ENCODE measurements around the gene FALEC. TPM values are rescaled to one million over a fixed set of nuclear protein-coding genes. Genes with fewer than 3 reads are reported as not detected.
A peak's percentile ranks its signal among the peaks of the same experiment; 100 is the strongest.

FALEC gene
- total RNA-seq, 1 donor from 2014 or later = not detected

DNA sequence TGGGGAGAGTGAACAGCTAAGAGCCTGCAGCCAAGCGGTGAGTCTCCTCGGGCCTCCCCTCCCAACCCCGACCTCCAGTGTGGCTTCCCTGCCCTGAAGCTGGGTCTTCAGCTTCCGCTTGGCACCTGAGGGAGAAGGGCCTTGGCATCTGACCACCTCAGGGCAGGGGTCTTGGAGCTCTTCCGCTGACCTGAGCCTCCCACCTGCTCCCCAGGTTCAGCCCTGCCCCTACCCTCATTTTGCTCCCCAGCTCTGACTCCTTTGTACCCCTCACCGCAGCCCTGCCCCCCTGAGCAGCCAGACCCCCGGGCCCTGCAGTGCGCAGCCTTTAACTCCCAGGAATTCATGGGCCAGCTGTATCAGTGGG lies 38.5 kb downstream of the FALEC start:
- no peaks in the 10 kb centered on the region for H3K27me3 ChIP-seq
- intact Hi-C loops (cut with DNase I) = loop anchor here (5.0 kb wide), 1 partner anchor 37 kb away; the partner anchor contains the start of gene FALEC
- DNase-seq (ENCODE audit: extremely low spot score in 2 of 2) = no peak
- no peaks in the 10 kb centered on the region for H3K9me3 ChIP-seq
- H3K4me3 ChIP-seq = no peak overlapping the region
- peaks cover 61% of the 10 kb centered on the region for H3K4me1 ChIP-seq
- peak overlapping the region; percentile 94 for H3K27ac ChIP-seq
- TF ChIP-seq, protein P1, sequence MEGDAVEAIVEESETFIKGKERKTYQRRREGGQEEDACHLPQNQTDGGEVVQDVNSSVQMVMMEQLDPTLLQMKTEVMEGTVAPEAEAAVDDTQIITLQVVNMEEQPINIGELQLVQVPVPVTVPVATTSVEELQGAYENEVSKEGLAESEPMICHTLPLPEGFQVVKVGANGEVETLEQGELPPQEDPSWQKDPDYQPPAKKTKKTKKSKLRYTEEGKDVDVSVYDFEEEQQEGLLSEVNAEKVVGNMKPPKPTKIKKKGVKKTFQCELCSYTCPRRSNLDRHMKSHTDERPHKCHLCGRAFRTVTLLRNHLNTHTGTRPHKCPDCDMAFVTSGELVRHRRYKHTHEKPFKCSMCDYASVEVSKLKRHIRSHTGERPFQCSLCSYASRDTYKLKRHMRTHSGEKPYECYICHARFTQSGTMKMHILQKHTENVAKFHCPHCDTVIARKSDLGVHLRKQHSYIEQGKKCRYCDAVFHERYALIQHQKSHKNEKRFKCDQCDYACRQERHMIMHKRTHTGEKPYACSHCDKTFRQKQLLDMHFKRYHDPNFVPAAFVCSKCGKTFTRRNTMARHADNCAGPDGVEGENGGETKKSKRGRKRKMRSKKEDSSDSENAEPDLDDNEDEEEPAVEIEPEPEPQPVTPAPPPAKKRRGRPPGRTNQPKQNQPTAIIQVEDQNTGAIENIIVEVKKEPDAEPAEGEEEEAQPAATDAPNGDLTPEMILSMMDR (IDR thresholded peaks at IDR 0.05) = no peak
- TF ChIP-seq POLR2AphosphoS5 (IDR thresholded peaks at IDR 0.05; ENCODE audit: insufficient read depth in 1 of 2, low read depth in 1 of 2) (no peak), POLR2A (IDR thresholded peaks at IDR 0.05) (no peak)
- peaks cover 0 to 13% of the 10 kb centered on the region in 2 donors for H3K36me3 ChIP-seq

DNA sequence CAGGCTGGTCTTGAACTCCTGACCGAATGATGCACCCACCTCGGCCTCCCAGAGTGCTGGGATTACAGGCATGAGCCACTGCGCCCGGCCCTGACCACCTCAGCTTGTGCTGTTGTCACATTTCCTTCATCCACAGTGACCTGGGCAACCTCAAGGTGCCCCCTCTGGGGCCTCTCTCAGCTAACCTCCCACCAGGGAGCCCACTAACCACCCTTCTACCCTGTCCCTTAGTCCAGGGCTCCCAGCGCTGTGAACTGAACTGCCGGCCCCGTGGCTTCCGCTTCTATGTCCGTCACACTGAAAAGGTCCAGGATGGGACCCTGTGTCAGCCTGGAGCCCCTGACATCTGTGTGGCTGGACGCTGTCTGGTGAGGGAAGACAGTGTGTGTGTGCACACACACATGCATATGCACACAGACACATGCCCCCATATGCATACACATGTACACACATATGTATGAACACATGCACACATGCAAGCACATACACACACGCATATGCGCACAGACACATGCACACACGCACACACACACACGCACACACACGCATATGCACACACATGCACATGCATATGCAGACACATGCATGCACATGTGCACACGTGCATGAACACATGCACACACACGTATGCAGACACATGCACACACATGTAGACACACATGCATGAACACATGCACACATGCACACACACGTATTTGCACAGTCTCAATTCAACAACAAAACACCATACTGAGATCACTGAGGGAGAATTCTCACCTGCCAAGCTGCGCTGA lies 39.8 kb downstream of the FALEC start:
- no peaks in the 10 kb centered on the region for H3K27me3 ChIP-seq
- H3K27ac ChIP-seq = no peak overlapping the region
- intact Hi-C loops (cut with DNase I) = no loop called here
- DNase-seq (ENCODE audit: extremely low spot score in 2 of 2) = no peak
- H3K4me1 ChIP-seq = peaks cover 63% of the 10 kb centered on the region
- H3K9me3 ChIP-seq = no peaks in the 10 kb centered on the region
- H3K36me3 ChIP-seq = peaks cover 0 to 13% of the 10 kb centered on the region in 2 donors
- H3K4me3 ChIP-seq = no peak overlapping the region
- TF ChIP-seq, protein P1 (IDR thresholded peaks at IDR 0.05) = no peak
- no peak for TF ChIP-seq POLR2A (IDR thresholded peaks at IDR 0.05)
- no peak for TF ChIP-seq POLR2AphosphoS5 (IDR thresholded peaks at IDR 0.05; ENCODE audit: insufficient read depth in 1 of 2, low read depth in 1 of 2)

DNA sequence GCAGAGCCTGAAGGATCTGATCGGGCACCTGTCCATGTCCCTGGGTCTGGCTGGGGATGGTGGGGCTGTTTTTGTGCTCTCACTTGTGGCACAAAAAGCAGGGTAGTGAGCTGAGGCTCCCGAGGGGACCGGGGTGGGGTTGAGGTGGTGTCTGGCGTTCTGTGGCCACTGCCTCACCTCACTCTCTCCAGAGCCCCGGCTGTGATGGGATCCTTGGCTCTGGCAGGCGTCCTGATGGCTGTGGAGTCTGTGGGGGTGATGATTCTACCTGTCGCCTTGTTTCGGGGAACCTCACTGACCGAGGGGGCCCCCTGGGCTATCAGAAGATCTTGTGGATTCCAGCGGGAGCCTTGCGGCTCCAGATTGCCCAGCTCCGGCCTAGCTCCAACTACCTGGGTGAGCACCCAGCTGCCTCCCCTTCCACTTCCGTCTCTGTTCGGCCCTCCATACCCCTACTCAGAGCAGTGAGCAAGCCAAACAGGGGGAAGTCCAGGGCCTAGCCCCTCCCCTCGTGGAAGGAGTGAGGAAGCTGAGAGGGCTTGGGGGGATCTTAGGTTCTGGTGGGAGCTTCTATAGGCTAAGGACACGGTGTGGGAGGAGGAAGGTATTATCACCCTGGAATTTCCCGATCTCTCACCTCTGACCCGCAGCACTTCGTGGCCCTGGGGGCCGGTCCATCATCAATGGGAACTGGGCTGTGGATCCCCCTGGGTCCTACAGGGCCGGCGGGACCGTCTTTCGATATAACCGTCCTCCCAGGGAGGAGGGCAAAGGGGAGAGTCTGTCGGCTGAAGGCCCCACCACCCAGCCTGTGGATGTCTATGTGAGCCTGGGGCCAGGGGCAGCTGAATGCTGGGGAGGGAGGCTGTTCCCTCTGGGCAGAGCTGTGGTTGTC lies 40.7 kb downstream of the FALEC start:
- TF ChIP-seq, protein P1 (IDR thresholded peaks at IDR 0.05) = no peak
- TF ChIP-seq POLR2A (IDR thresholded peaks at IDR 0.05) = no peak
- no peak for TF ChIP-seq POLR2AphosphoS5 (IDR thresholded peaks at IDR 0.05; ENCODE audit: insufficient read depth in 1 of 2, low read depth in 1 of 2)
- intact Hi-C loops (cut with DNase I) = no loop called here
- peaks cover 0 to 13% of the 10 kb centered on the region in 2 donors for H3K36me3 ChIP-seq
- no peak overlapping the region for H3K4me3 ChIP-seq
- no peaks in the 10 kb centered on the region for H3K27me3 ChIP-seq
- H3K4me1 ChIP-seq = peaks cover 59% of the 10 kb centered on the region
- DNase-seq (ENCODE audit: extremely low spot score in 2 of 2) = no peak
- no peak overlapping the region for H3K27ac ChIP-seq
- no peaks in the 10 kb centered on the region for H3K9me3 ChIP-seq

DNA sequence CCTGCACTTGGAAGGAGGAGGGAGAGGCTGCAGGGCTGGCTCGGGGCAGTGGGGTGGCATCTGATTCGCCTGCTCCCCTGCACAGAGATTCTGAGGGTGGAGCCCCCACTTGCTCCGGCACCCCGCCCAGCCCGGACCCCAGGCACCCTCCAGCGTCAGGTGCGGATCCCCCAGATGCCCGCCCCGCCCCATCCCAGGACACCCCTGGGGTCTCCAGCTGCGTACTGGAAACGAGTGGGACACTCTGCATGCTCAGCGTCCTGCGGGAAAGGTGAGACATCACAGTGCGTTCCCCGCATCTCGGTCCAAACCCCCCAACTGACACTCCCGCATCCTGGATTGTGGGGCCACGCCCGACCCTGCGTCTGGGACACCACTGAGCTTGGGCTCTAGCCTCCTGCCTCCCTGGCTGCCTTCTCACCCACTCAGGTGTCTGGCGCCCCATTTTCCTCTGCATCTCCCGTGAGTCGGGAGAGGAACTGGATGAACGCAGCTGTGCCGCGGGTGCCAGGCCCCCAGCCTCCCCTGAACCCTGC lies 41.6 kb downstream of the FALEC start:
- H3K4me1 ChIP-seq = peaks cover 55% of the 10 kb centered on the region
- no peaks in the 10 kb centered on the region for H3K27me3 ChIP-seq
- DNase-seq (ENCODE audit: extremely low spot score in 2 of 2) = no peak
- no peaks in the 10 kb centered on the region for H3K9me3 ChIP-seq
- TF ChIP-seq POLR2AphosphoS5 (IDR thresholded peaks at IDR 0.05; ENCODE audit: insufficient read depth in 1 of 2, low read depth in 1 of 2) (no peak), POLR2A (IDR thresholded peaks at IDR 0.05) (no peak)
- TF ChIP-seq, protein P1 (IDR thresholded peaks at IDR 0.05) = no peak
- H3K27ac ChIP-seq = no peak overlapping the region
- H3K4me3 ChIP-seq = no peak overlapping the region
- H3K36me3 ChIP-seq = peaks cover 0 to 13% of the 10 kb centered on the region in 2 donors
- intact Hi-C loops (cut with DNase I) = no loop called here

All from vagina (tissue), 2 donors.